Measurements from ENCODE around the gene C11orf21.

GRCh38 chr11:2347308-2347830, 45.7 kb upstream of the C11orf21 start:
- TF ChIP-seq EZH2 (IDR thresholded peaks at IDR 0.05; ENCODE audit: low read length) (no peak), CTCF (optimal IDR thresholded peaks at IDR 0.05 in 1 of 3, IDR thresholded peaks at IDR 0.05 in 1 of 3, conservative IDR thresholded peaks at IDR 0.05 in 1 of 3; ENCODE audit: extremely low read depth in 1 of 3, insufficient read depth in 2 of 3, low read length in 3 of 3) (no peak)
